ENCODE data around the gene CDK10.

- no peak for TF ChIP-seq POLR2A (IDR thresholded peaks at IDR 0.05)
- TF ChIP-seq, protein P1, sequence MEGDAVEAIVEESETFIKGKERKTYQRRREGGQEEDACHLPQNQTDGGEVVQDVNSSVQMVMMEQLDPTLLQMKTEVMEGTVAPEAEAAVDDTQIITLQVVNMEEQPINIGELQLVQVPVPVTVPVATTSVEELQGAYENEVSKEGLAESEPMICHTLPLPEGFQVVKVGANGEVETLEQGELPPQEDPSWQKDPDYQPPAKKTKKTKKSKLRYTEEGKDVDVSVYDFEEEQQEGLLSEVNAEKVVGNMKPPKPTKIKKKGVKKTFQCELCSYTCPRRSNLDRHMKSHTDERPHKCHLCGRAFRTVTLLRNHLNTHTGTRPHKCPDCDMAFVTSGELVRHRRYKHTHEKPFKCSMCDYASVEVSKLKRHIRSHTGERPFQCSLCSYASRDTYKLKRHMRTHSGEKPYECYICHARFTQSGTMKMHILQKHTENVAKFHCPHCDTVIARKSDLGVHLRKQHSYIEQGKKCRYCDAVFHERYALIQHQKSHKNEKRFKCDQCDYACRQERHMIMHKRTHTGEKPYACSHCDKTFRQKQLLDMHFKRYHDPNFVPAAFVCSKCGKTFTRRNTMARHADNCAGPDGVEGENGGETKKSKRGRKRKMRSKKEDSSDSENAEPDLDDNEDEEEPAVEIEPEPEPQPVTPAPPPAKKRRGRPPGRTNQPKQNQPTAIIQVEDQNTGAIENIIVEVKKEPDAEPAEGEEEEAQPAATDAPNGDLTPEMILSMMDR (IDR thresholded peaks at IDR 0.05): no peak
Observed at GRCh38 chr16:89672177-89672941, 14.1 kb upstream of the CDK10 start.
